Measurements from ENCODE around the gene NDUFV3. TPM values are rescaled to one million over a fixed set of nuclear protein-coding genes. Genes with fewer than 3 reads are reported as not detected.

Gene NDUFV3
- total and polyA plus RNA-seq, 2 of the 13 experiments (the other 11 are each of a cell fraction or from before 2014, with no cell fraction given), result 14.2 to 29.6 TPM

DNA sequence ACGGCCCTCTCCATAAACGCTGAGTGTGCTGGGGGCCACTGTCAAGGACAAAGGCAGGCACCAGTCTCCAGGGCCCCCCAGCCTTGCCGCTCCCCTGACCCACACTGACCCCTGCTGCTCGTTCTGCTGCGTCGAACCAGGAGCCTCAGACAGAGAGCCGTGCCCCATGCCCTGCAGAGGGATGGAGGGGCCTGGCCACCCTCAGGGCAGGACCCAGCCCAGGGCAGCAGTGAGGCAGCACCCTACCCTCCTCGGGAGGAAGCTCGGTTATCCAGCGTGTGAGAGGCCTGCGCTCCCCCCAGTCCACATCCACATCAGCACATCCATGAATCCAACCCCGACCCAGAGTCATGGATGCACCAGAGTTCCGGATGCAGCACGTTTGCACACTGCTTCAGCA lies 28.8 kb upstream of the NDUFV3 start (continued):
- TF ChIP-seq ZNF646 (CRISPR knock-in tag; IDR thresholded peaks at IDR 0.05), result no peak

DNA sequence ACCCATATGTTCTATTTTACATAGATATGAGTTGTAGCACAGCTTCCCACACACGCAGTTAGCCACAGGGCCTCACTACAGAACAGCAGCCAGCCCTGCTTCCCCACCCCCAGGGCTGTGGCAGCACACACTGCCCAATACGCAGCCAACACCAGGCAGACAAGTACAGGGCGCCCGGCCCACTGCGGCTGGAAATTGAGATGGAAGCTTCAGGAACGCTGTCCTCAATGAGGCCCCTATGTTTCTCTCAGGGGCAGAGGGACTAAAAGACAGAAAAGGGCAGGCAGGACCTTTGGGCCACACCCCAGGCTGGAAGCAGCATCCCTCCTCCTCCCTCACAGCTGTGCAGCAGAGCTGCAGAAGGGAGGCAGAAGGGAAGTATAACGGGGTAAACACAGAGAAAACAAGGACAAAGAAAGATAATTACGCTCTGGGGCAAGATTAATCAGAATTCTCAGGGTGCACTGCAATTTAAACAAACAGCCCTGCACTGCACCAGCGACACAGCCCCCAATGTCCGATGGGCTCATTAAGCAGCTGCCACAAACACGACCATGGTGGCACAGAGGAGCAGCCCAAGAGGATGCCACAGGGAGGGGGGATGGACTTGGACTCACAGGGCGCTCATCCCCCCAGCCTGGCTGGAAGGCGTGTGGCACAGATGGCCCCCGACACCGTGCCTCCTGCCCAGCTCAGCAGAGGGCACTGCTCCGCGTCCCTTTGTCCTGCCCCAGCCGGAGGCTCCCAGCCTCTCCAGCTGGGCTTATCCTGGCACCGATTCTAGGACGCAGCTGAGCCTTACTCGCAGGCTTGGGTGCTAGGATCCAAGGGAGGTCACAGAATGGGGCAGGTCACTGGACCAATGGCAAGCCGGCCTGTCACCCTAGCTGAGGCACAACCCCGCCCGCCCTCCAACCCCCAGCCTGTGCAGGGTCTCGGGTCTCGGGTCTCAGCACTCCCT lies 28.0 kb upstream of the NDUFV3 start:
- FAIRE-seq, result no peak
- Histone ChIP-seq H3K79me2 (ENCODE audit: insufficient read depth, low read length) (peaks cover 54% of the 10 kb centered on the region), H3K9ac (ENCODE audit: insufficient read depth, low read depth, low read length) (no peak overlapping the region)

More for the DNA sequence above, 28.0 kb upstream of the NDUFV3 start:
- ATAC-seq (no peak), DNase-seq (ENCODE audit: low spot score) (no peak)
- in situ Hi-C loops (cut with HindIII; ENCODE audit: extremely low pct_ligation_motif_present, low pct_unique_long_range_greater_than_20kb) (no loop called here), intact Hi-C loops (cut with micrococcal nuclease; ENCODE audit: unreplicated experiment) (loop anchor here (5.0 kb wide), 1 partner anchor 147 kb away; no protein-coding TSS in a partner anchor)
- Histone ChIP-seq H3K27me3 (ENCODE audit: control insufficient read depth in 1 of 2, insufficient read depth in 2 of 2, low read length in 2 of 2) (no peaks in the 10 kb centered on the region), H3K27ac (ENCODE audit: extremely low read length, insufficient read depth, low read length) (no peak overlapping the region), H4K20me1 (ENCODE audit: insufficient read depth, low read length) (0 out of 2 replicates have a peak, but pooled peaks cover 2% of the 10 kb centered on the region), H3K36me3 (replicated peaks in 1 of 2; ENCODE audit: control insufficient read depth in 1 of 2, insufficient read depth in 2 of 2, low read length in 2 of 2) (peaks cover 41 to 75% of the 10 kb centered on the region in 2 experiments), H2AFZ (ENCODE audit: low read length) (no peak overlapping the region), H3K9me3 (ENCODE audit: low read length) (no peaks in the 10 kb centered on the region), H3K4me2 (ENCODE audit: low read depth, low read length) (no peak overlapping the region), H3K4me3 (replicated peaks in 1 of 3; ENCODE audit: insufficient read depth in 1 of 3, low read depth in 2 of 3, low read length in 3 of 3) (no peak overlapping the region), H3K4me1 (ENCODE audit: insufficient read depth, low read length) (no peaks in the 10 kb centered on the region)
- TF ChIP-seq HNRNPL (IDR thresholded peaks at IDR 0.05; ENCODE audit: low read depth, low read length), result 0 out of 2 replicates have a peak, but pooled peaks have one; percentile 16
- TF ChIP-seq DPF2 (CRISPR knock-in tag; IDR thresholded peaks at IDR 0.05; ENCODE audit: borderline replicate concordance, low read depth), result no peak
- TF ChIP-seq AGO2 (optimal IDR thresholded peaks at IDR 0.05; ENCODE audit: low read depth, low read length), result peak; percentile 54
- no peak for TF ChIP-seq NR2C2 (CRISPR knock-in tag; IDR thresholded peaks at IDR 0.05; ENCODE audit: borderline replicate concordance)
- no peak for TF ChIP-seq ZNF138 (CRISPR knock-in tag; IDR thresholded peaks at IDR 0.05; ENCODE audit: low read depth)
- ChIA-PET CTCF (ENCODE audit: low intra/inter-chr PET ratio, low total read pairs) (no interaction called here), POLR2A (no interaction called here)
- WGBS (ENCODE audit: low lambda C conversion rate), result 99% methylated on average over 17 of the region's 26 CpGs
- BruUV-seq (replicated peaks), result no TSS peak
